HCT116 (cell line): ENCODE results near the gene TUBGCP5. TPM values are rescaled to one million over a fixed set of nuclear protein-coding genes. Genes with fewer than 3 reads are reported as not detected.
"Not testable (repeated sequence)": the region's sequence is repeated elsewhere in the genome, so short reads cannot be mapped to it uniquely, and the experiment has no call there.

Experiments
- ATAC-seq: fragments of 200-7000 bp; cut with Tn5 transposase; 2 replicates; pipeline ENCODE4 v1.9.1; 2020; ENCODE audit warnings: mild to moderate bottlenecking, moderate library complexity
- BruUV-seq: library from RNA; stranded (reverse); fragments of 400-500 nt; replicated peaks from 2 replicates; lab custom pipeline; 2021; lab: Mats Ljungman, UMichigan
- CTCF ChIA-PET: fragments of 300-600 bp; sonication (Branson Sonifier 250); formaldehyde crosslinking; loops from one replicate; lab custom pipeline; 2021; ENCODE audit warnings: antibody characterized with exemption; lab: Charles Lee
- POLR2A ChIA-PET: fragments of 300-600, 350-600 bp; sonication (Branson Sonifier 250); formaldehyde crosslinking; loops from one replicate; lab custom pipeline; 2021; ENCODE audit warnings: antibody characterized with exemption; lab: Charles Lee
- RAD21 ChIA-PET, 2 experiments: fragments of 300-600 bp; sonication (Branson Sonifier 250); formaldehyde crosslinking; loops; one replicate each; lab custom pipeline; 2023; ENCODE audit warnings: low total read pairs in 2 of 2; ENCODE audit not compliant: uncharacterized antibody in 2 of 2, unreplicated experiment in 2 of 2, low non-redundant PET in 1 of 2; lab: Charles Lee
- DNase-seq: peaks from one replicate; pipeline ENCODE4 v3.0.0-alpha.2; 2010; ENCODE audit warnings: low read depth, low spot score
- H2AFZ ChIP-seq: fragments of 200-600 bp; shearing (Covaris generic), sonication (generic); 2 replicates; pipeline ENCODE4 v1.6.1; 2017; ENCODE audit warnings: low read depth, mixed run types, mixed read lengths, antibody characterized with exemption, low read length; ENCODE audit not compliant: poor library complexity, severe bottlenecking
- H3K27ac ChIP-seq: 2 replicates; pipeline ENCODE4 v1.5.1; 2012; ENCODE audit warnings: low read depth, low read length
- H3K27me3 ChIP-seq: fragments of 200-600 bp; sonication (generic); 2 replicates; pipeline ENCODE4 v1.6.1; 2016; ENCODE audit warnings: mixed run types, low read length, mixed read lengths; ENCODE audit not compliant: insufficient read depth
- H3K36me3 ChIP-seq, 2 experiments: fragments of 200-500 bp in 1 of 2; fragments of 200-600 bp in 1 of 2; sonication (Bioruptor generic) in 1 of 2; sonication (generic) in 1 of 2; 2 replicates each; pipeline versions ENCODE4 v1.5.1 to v1.6.1; 2014 to 2016; ENCODE audit warnings: low read length in 2 of 2, inconsistent platforms in 1 of 2, mixed read lengths in 1 of 2, mixed run types in 1 of 2; ENCODE audit not compliant: insufficient read depth in 2 of 2, control insufficient read depth in 1 of 2
- H3K4me1 ChIP-seq, 2 experiments: fragments of 200-600 bp in 1 of 2; sonication (generic) in 1 of 2; 2 replicates each; pipeline versions ENCODE4 v1.5.1 to v1.6.1; 2012 to 2017; ENCODE audit warnings: low read length in 2 of 2, inconsistent platforms in 1 of 2, mild to moderate bottlenecking in 1 of 2, mixed read lengths in 1 of 2, mixed run types in 1 of 2, moderate library complexity in 1 of 2; ENCODE audit not compliant: insufficient read depth in 2 of 2, control insufficient read depth in 1 of 2
- H3K4me2 ChIP-seq: fragments of 200-600 bp; sonication (generic); 2 replicates; pipeline ENCODE4 v1.6.1; 2017; ENCODE audit warnings: mixed run types, low read length, mixed read lengths
- H3K4me3 ChIP-seq, 2 experiments: fragments of 200-600 bp in 1 of 2; sonication (generic) in 1 of 2; replicated peaks in 1 of 2; 2 replicates each; pipeline ENCODE4 v1.5.1; 2011 to 2016; ENCODE audit warnings: low read length in 2 of 2, control low read depth in 1 of 2, low read depth in 1 of 2, mild to moderate bottlenecking in 1 of 2, mixed read lengths in 1 of 2, mixed run types in 1 of 2
- H3K79me2 ChIP-seq: fragments of 200-600 bp; sonication (generic); 2 replicates; pipeline ENCODE4 v1.6.1; 2017; ENCODE audit warnings: mild to moderate bottlenecking, mixed run types, low read length, moderate library complexity, mixed read lengths; ENCODE audit not compliant: insufficient read depth
- H3K9ac ChIP-seq: fragments of 200-600 bp; sonication (generic); 2 replicates; pipeline ENCODE4 v1.6.1; 2016; ENCODE audit warnings: low read length, mixed read lengths
- H3K9me2 ChIP-seq: fragments of 200-600 bp; sonication (generic), shearing (Covaris generic); 2 replicates; pipeline ENCODE4 v1.6.1; 2017; ENCODE audit warnings: mixed run types, mild to moderate bottlenecking, moderate library complexity; ENCODE audit not compliant: insufficient read depth
- H3K9me3 ChIP-seq, 2 experiments: fragments of 200-500 bp in 1 of 2; fragments of 200-600 bp in 1 of 2; sonication (Bioruptor generic) in 1 of 2; sonication (generic) in 1 of 2; 2 replicates each; pipeline ENCODE4 v1.6.1; 2014 to 2017; ENCODE audit warnings: low read length in 2 of 2, mixed read lengths in 2 of 2, inconsistent platforms in 1 of 2, low read depth in 1 of 2, mild to moderate bottlenecking in 1 of 2, mixed run types in 1 of 2, moderate library complexity in 1 of 2; ENCODE audit not compliant: control insufficient read depth in 1 of 2, insufficient read depth in 1 of 2
- H4K20me1 ChIP-seq: fragments of 200-600 bp; sonication (generic), shearing (Covaris generic); 2 replicates; pipeline ENCODE4 v1.6.1; 2017; ENCODE audit warnings: mixed run types, mild to moderate bottlenecking, moderate library complexity; ENCODE audit not compliant: insufficient read depth
- CEBPB ChIP-seq: IDR thresholded peaks from 2 replicates; pipeline ENCODE4 v1.6.1; 2012; ENCODE audit warnings: low read depth
- RAD21 ChIP-seq: IDR thresholded peaks from 2 replicates; pipeline ENCODE4 v1.6.1; 2012; ENCODE audit warnings: low read depth, mild to moderate bottlenecking
- SP1 ChIP-seq: IDR thresholded peaks from 2 replicates; pipeline ENCODE4 v1.6.1; 2012; ENCODE audit warnings: low read depth
- SRF ChIP-seq: IDR thresholded peaks from 2 replicates; pipeline ENCODE4 v1.6.1; 2012; ENCODE audit warnings: low read depth
- TCF7L2 ChIP-seq: IDR thresholded peaks from 2 replicates; pipeline ENCODE4 v1.7.0; 2011; ENCODE audit warnings: borderline replicate concordance, inconsistent platforms; ENCODE audit not compliant: insufficient read depth, insufficient read length; ENCODE audit errors: extremely low read depth
- ZNF274 ChIP-seq: fragments of 200-500 bp; sonication (Bioruptor generic); IDR thresholded peaks from 2 replicates; pipeline ENCODE4 v1.6.1; 2014; ENCODE audit warnings: mild to moderate bottlenecking, low read depth, low read length, inconsistent platforms
- intact Hi-C: fragments of 100-400 bp; cut with micrococcal nuclease; formaldehyde crosslinking; loops from 2 replicates; pipeline ENCODE4 v1.10.0; 2022
- total RNA-seq: library from RNA; stranded (reverse); gene quantifications from one replicate; pipeline ENCODE4 v1.2.1, GENCODE V29; 2021; ENCODE audit not compliant: unreplicated experiment
- TF ChIP-seq, protein P1 (sequence below): IDR thresholded peaks from 2 replicates; pipeline ENCODE4 v1.6.1; 2012; ENCODE audit warnings: low read depth
- TF ChIP-seq, protein P2 (sequence below): IDR thresholded peaks from 2 replicates; pipeline ENCODE4 v1.6.1; 2011; ENCODE audit warnings: mild to moderate bottlenecking, low read length, moderate library complexity; ENCODE audit not compliant: insufficient replicate concordance; ENCODE audit errors: extremely low read depth

TUBGCP5 gene
- total RNA-seq, 1 experiment from 2014 or later, result 17.9 TPM

DNA sequence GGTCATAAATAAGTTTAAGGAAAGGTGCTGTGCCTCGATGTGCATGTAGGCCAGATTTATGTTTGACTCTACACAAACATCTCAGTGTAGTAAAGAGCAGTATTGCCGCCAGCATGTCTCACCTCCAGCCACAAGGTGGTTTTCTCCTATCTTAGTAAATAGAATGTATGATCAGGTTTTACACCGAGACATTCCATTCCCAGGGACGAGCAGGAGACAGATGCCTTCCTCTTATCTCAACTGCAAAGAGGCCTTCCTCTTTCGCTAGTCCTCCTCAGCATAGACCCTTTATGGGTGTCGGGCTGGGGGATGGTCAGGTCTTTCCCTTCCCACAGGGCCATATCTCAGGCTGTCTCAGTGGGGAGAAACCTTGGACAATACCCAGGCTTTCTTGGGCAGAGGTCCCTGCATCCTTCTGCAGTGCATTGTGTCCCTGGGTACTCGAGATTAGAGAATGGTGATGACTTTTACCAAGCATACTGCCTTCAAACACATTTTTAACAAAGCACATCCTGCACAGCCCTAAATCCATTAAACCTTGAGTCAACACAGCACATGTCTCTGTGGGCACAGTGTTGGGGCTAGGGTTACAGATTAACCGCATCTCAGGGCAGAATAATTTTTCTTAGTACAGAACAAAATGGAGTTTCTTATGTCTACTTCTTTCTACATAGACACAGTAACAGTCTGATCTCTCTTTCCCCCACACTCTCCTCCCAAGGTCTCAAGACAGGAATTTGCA is 42.8 kb upstream of the TUBGCP5 start:
- ATAC-seq, H3K9me3 ChIP-seq, H3K4me2 ChIP-seq, BruUV-seq, H3K79me2 ChIP-seq, CTCF ChIA-PET, H2AFZ ChIP-seq, RAD21 ChIA-PET, DNase-seq, H3K36me3 ChIP-seq, H3K9me2 ChIP-seq, H3K27ac ChIP-seq, H4K20me1 ChIP-seq, POLR2A ChIA-PET, H3K9ac ChIP-seq, H3K4me3 ChIP-seq, H3K4me1 ChIP-seq, H3K27me3 ChIP-seq: not testable (repeated sequence)
- intact Hi-C loops, result loop anchor here (2.0 kb wide), 1 partner anchor 43 kb away; the partner anchor contains the start of gene TUBGCP5

DNA sequence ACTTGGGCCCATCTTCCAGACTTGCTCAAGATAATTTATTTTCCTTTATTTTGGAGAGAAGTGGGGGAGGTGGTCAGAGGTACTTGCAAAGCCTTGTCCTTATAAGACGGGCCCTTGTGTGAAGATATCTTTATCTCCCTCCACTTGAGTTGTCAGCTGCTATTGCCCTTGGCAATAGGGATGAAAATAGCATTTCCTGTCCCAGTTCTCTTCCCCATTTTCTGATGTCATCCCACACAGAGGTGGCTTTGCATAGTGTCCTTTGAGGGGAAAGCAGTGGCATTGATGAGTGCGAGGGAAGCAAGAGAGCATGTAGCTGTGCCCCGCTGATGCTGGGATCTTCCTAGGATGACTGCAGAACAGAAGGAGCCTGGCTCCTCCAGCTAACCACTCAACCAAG is 41.9 kb upstream of the TUBGCP5 start:
- ChIA-PET POLR2A (no interaction called here), CTCF (no interaction called here), RAD21 (no interaction called here)
- no peak for TF ChIP-seq CEBPB
- no peak for TF ChIP-seq RAD21
- TF ChIP-seq SRF, result no peak
- TF ChIP-seq ZNF274, result no peak
- TF ChIP-seq SP1, result no peak
- TF ChIP-seq, protein P1, sequence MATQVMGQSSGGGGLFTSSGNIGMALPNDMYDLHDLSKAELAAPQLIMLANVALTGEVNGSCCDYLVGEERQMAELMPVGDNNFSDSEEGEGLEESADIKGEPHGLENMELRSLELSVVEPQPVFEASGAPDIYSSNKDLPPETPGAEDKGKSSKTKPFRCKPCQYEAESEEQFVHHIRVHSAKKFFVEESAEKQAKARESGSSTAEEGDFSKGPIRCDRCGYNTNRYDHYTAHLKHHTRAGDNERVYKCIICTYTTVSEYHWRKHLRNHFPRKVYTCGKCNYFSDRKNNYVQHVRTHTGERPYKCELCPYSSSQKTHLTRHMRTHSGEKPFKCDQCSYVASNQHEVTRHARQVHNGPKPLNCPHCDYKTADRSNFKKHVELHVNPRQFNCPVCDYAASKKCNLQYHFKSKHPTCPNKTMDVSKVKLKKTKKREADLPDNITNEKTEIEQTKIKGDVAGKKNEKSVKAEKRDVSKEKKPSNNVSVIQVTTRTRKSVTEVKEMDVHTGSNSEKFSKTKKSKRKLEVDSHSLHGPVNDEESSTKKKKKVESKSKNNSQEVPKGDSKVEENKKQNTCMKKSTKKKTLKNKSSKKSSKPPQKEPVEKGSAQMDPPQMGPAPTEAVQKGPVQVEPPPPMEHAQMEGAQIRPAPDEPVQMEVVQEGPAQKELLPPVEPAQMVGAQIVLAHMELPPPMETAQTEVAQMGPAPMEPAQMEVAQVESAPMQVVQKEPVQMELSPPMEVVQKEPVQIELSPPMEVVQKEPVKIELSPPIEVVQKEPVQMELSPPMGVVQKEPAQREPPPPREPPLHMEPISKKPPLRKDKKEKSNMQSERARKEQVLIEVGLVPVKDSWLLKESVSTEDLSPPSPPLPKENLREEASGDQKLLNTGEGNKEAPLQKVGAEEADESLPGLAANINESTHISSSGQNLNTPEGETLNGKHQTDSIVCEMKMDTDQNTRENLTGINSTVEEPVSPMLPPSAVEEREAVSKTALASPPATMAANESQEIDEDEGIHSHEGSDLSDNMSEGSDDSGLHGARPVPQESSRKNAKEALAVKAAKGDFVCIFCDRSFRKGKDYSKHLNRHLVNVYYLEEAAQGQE, result no peak
- no peak for TF ChIP-seq TCF7L2
- TF ChIP-seq, protein P2, sequence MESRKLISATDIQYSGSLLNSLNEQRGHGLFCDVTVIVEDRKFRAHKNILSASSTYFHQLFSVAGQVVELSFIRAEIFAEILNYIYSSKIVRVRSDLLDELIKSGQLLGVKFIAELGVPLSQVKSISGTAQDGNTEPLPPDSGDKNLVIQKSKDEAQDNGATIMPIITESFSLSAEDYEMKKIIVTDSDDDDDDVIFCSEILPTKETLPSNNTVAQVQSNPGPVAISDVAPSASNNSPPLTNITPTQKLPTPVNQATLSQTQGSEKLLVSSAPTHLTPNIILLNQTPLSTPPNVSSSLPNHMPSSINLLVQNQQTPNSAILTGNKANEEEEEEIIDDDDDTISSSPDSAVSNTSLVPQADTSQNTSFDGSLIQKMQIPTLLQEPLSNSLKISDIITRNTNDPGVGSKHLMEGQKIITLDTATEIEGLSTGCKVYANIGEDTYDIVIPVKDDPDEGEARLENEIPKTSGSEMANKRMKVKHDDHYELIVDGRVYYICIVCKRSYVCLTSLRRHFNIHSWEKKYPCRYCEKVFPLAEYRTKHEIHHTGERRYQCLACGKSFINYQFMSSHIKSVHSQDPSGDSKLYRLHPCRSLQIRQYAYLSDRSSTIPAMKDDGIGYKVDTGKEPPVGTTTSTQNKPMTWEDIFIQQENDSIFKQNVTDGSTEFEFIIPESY, result no peak
- no peak for ATAC-seq
- no TSS peak for BruUV-seq
- Histone ChIP-seq H4K20me1 (no peaks in the 10 kb centered on the region), H3K36me3 (no peaks in the 10 kb centered on the region), H3K27ac (no peak overlapping the region), H3K9ac (no peak overlapping the region), H3K9me3 (no peaks in the 10 kb centered on the region), H3K4me3 (no peak overlapping the region), H3K79me2 (no peaks in the 10 kb centered on the region), H3K4me1 (no peaks in the 10 kb centered on the region), H3K27me3 (no peaks in the 10 kb centered on the region), H3K4me2 (no peak overlapping the region), H2AFZ (no peak overlapping the region), H3K9me2 (no peaks in the 10 kb centered on the region)
- DNase-seq, result no peak
- intact Hi-C loops, result loop anchor here (2.0 kb wide), 1 partner anchor 42 kb away; the partner anchor contains the start of gene TUBGCP5
